Upper lobe of left lung (tissue), 6 donors: ENCODE measurements around the gene EAF2. TPM values are rescaled to one million over a fixed set of nuclear protein-coding genes. Genes with fewer than 3 reads are reported as not detected.

Experiments used
- ATAC-seq, 2 donors: fragments of 200-7000 bp; cut with Tn5 transposase; one replicate each; pipeline ENCODE4 v1.9.1; 2022; ENCODE audit warnings: mild to moderate bottlenecking in 2 of 2, moderate library complexity in 2 of 2; ENCODE audit not compliant: low FRiP score in 2 of 2
- DNase-seq, 2 donors: peaks; one replicate each; pipeline ENCODE4 v3.0.0-alpha.2; 2019 to 2020
- H3K27ac ChIP-seq, 4 donors: fragments of 200-600 bp; sonication (generic); one replicate each; pipeline ENCODE4 v1.5.1; 2016 to 2019
- H3K27me3 ChIP-seq, 4 donors: fragments of 200-600 bp; sonication (generic); one replicate each; pipeline ENCODE4 v1.5.1; 2017 to 2019
- H3K36me3 ChIP-seq, 4 donors: fragments of 200-600 bp; sonication (generic); one replicate each; pipeline ENCODE4 v1.5.1; 2016 to 2019
- H3K4me1 ChIP-seq, 4 donors: fragments of 200-600 bp; sonication (generic); one replicate each; pipeline ENCODE4 v1.5.1; 2018 to 2019
- H3K4me3 ChIP-seq, 4 donors: fragments of 200-600 bp; sonication (generic); one replicate each; pipeline ENCODE4 v1.5.1; 2017 to 2019; ENCODE audit warnings: mild to moderate bottlenecking in 2 of 4, moderate library complexity in 1 of 4
- H3K9me3 ChIP-seq, 4 donors: fragments of 200-600 bp; sonication (generic); one replicate each; pipeline ENCODE4 v1.5.1; 2018 to 2019
- EP300 ChIP-seq, 4 donors: sonication (generic); formaldehyde crosslinking; IDR thresholded peaks; one replicate each; pipeline ENCODE4 v1.5.1; 2017; ENCODE audit warnings: antibody characterized with exemption in 4 of 4, control low read depth in 2 of 4
- POLR2A ChIP-seq, 4 donors: fragments of 450-650 bp; IDR thresholded peaks; one replicate each; pipeline ENCODE4 v1.5.1; 2016 to 2017; ENCODE audit warnings: antibody characterized with exemption in 4 of 4, mild to moderate bottlenecking in 2 of 4
- POLR2AphosphoS5 ChIP-seq, 2 donors: sonication (generic); formaldehyde crosslinking; IDR thresholded peaks; one replicate each; pipeline ENCODE4 v1.5.1; 2017; ENCODE audit warnings: antibody characterized with exemption in 2 of 2
- WGBS, 2 donors: methylation state at CpG; one replicate each; pipeline ENCODE4 v1.1.5; 2017 to 2018; 5-methylcytosine and 5-hydroxymethylcytosine counted together
- total RNA-seq, 6 donors: library from RNA; depleted of rRNA in 4 of 6; stranded (reverse); fragments of >200 nt in 4 of 6; gene quantifications; one replicate each; pipeline versions ENCODE4 v1.1.0 to v1.2.1, GENCODE V29; 2016 to 2021
- TF ChIP-seq, protein P1 (sequence below), 6 experiments: fragments of 450-650 bp in 4 of 6; fragments of 200-600 bp in 2 of 6; sonication (generic) in 2 of 6; IDR thresholded peaks; one replicate each; pipeline ENCODE4 v1.5.1; 2016 to 2019; ENCODE audit warnings: antibody characterized with exemption in 6 of 6
- donor health status: DM: no; HTN: no; CAD: no; lungs with moderate emphysema.
- donor health status: DM: no; HTN: yes; CAD: no; lungs with severe emphysema.

The EAF2 gene
- total RNA-seq, 6 donors from 2014 or later: 3.1 to 12.8 (median 7.4) TPM

DNA sequence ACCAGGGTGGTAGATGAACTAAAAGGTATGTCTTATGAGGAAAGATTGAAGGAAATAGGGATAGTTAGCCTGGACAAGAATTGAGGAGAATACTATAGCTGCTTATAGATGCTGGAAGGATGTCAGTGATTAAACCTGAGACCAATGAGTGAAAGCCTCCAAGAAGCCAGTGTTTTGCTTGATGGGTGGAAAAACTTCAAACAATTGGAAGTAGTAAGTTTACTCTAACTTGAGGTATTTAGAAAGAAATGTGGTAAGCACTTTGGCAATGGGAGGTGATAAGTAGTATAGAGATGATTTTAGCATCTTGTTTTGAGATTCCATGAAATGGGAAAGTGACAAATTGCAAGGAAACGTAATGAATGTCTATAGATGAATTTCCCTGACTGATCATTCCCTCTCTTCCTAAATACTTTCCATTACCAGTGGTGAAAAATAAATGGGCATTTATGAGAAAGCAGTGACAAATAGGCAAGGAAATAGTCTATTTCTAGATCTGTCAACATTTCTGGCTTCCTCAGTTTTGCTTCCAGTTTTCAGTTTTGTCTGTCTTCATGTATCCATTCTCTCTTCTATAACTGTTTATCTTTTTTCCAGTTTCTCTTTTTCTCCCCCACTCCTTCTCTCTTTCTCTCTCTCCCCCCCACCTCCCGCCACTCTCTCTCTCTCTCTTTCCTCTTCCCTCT lies 78.4 kb downstream of the EAF2 start:
- TF ChIP-seq POLR2AphosphoS5 (IDR thresholded peaks at IDR 0.05): no peak
- no peak for TF ChIP-seq EP300 (IDR thresholded peaks at IDR 0.05)
- TF ChIP-seq POLR2A (IDR thresholded peaks at IDR 0.05): no peak
- TF ChIP-seq, protein P1, sequence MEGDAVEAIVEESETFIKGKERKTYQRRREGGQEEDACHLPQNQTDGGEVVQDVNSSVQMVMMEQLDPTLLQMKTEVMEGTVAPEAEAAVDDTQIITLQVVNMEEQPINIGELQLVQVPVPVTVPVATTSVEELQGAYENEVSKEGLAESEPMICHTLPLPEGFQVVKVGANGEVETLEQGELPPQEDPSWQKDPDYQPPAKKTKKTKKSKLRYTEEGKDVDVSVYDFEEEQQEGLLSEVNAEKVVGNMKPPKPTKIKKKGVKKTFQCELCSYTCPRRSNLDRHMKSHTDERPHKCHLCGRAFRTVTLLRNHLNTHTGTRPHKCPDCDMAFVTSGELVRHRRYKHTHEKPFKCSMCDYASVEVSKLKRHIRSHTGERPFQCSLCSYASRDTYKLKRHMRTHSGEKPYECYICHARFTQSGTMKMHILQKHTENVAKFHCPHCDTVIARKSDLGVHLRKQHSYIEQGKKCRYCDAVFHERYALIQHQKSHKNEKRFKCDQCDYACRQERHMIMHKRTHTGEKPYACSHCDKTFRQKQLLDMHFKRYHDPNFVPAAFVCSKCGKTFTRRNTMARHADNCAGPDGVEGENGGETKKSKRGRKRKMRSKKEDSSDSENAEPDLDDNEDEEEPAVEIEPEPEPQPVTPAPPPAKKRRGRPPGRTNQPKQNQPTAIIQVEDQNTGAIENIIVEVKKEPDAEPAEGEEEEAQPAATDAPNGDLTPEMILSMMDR (IDR thresholded peaks at IDR 0.05): no peak
- H3K27ac ChIP-seq: peak overlapping the region in 1 of 4 donors; percentile 49
- H3K27me3 ChIP-seq: no peaks in the 10 kb centered on the region
- H3K9me3 ChIP-seq: no peaks in the 10 kb centered on the region
- WGBS, 2 donors: 68 to 86% methylated on average over 2 of the region's 2 CpGs
- peaks cover 0 to 35% (median under 1%) of the 10 kb centered on the region in 4 donors for H3K36me3 ChIP-seq
- no peak for DNase-seq
- no peak for ATAC-seq
- H3K4me3 ChIP-seq: no peak overlapping the region
- no peaks in the 10 kb centered on the region for H3K4me1 ChIP-seq

DNA sequence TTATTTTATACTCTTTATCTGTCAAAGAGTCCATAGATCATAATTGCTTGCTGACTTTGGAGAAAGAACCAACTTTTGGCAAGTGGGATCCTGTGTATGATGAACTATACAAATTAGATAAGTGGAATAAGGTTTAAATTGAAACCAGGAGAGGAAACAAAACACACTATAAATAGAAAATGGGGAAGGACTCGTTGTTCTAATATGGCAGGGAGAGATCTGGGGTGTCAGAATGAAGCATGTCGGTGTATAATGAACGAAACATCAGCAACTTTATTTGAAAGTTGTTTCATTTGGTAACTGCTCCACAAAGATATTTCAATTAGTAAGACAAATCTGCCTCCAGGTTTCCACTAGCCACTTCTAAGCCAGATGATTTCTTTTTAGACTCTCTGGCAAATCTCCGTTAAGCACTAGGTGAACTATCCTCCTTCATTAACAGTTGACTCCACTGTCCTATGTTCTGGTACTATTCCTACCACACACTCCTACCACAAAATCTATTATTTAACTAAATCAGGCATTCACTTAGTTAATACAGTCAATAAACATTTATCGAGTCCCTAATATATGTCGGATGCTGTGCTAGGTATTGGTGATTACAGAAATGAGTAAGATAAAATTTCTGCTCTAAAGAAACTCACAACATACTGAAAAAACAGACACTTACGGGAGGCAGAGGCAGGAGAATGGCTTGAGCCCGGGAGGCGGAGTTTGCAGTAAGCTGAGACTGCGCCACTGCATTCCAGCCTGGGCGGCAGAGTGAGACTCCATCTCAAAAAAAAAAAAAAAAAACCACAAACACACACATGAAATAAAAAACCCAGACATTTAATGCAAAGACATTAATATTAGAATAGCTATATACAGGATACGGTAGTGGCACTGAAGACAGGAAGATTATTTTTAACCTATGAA lies 79.3 kb downstream of the EAF2 start:
- Histone ChIP-seq H3K4me3 (no peak overlapping the region), H3K27ac (peak overlapping the region in 1 of 4 donors; percentile 49)
- no peak for DNase-seq

GRCh38 chr3:121916189-121916588 lies 81.2 kb downstream of the EAF2 start:
- peaks cover 0 to 33% (median 0%) of the 10 kb centered on the region in 4 donors for H3K36me3 ChIP-seq
- no peak overlapping the region for H3K27ac ChIP-seq
- no peaks in the 10 kb centered on the region for H3K4me1 ChIP-seq
- no peak overlapping the region for H3K4me3 ChIP-seq
- no peaks in the 10 kb centered on the region for H3K27me3 ChIP-seq
- ATAC-seq (no peak), DNase-seq (no peak)
- no peaks in the 10 kb centered on the region for H3K9me3 ChIP-seq
- TF ChIP-seq POLR2AphosphoS5 (IDR thresholded peaks at IDR 0.05) (no peak), POLR2A (IDR thresholded peaks at IDR 0.05) (no peak), EP300 (IDR thresholded peaks at IDR 0.05) (no peak)
- TF ChIP-seq, protein P1 (IDR thresholded peaks at IDR 0.05): no peak

More for the DNA sequence above, 79.3 kb downstream of the EAF2 start:
- Histone ChIP-seq H3K9me3 (no peaks in the 10 kb centered on the region), H3K27me3 (no peaks in the 10 kb centered on the region), H3K4me1 (no peaks in the 10 kb centered on the region), H3K36me3 (peaks cover 0 to 33% (median 0%) of the 10 kb centered on the region in 4 donors)
- peak in 1 of 2 donors; percentile 41 for ATAC-seq
- TF ChIP-seq, protein P1 (IDR thresholded peaks at IDR 0.05): no peak
- TF ChIP-seq EP300 (IDR thresholded peaks at IDR 0.05): no peak
- TF ChIP-seq POLR2A (IDR thresholded peaks at IDR 0.05): no peak
- no peak for TF ChIP-seq POLR2AphosphoS5 (IDR thresholded peaks at IDR 0.05)
- 80 to 83% methylated on average over 12 of the region's 12 CpGs for WGBS, 2 donors

DNA sequence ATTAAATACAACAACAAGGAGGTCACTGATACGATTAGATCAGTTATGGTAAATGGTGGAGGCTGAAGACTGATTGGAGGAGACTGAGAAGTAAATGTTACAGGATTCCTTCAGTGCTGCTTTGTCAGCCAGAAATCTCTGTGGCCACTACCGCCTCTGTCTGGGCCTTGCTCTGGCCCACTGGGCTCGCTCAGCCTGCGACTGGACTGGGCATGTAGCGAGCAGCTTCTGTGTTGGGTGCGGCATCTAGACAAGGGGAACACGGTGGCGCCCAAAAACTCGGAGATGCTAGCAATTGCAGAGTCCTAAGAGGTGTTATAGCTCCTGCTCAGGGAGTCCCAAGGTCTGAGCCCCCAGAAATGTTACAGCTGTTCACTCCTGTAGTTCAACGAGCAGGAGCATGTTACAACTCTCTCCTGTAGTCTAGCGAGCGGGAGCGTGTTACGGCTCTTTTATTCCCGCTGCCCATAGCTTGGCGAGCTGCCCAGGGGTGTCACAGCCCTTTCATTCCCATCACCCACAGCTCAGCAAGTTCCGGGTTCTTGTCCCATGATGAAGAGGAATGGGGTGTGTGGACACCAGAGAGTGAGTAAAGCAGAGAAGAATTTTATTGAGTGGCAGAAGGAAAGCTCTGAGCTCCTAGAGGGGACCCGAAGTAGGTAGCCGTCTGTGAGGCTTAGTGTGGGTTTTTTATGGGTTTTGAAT lies 83.9 kb downstream of the EAF2 start:
- TF ChIP-seq EP300 (IDR thresholded peaks at IDR 0.05) (no peak), POLR2AphosphoS5 (IDR thresholded peaks at IDR 0.05) (no peak), POLR2A (IDR thresholded peaks at IDR 0.05) (no peak)
- DNase-seq: peak in 1 of 2 donors; percentile 43
- Histone ChIP-seq H3K4me1 (no peaks in the 10 kb centered on the region), H3K9me3 (no peaks in the 10 kb centered on the region), H3K36me3 (peaks cover 0 to 34% (median 0%) of the 10 kb centered on the region in 4 donors), H3K4me3 (no peak overlapping the region), H3K27ac (no peak overlapping the region), H3K27me3 (no peaks in the 10 kb centered on the region)
- 82 to 87% methylated on average over 19 of the region's 19 CpGs for WGBS, 2 donors
- ATAC-seq: no peak

- WGBS, 2 donors: 71 to 74% methylated on average over 3 of the region's 3 CpGs
- no peaks in the 10 kb centered on the region for H3K4me1 ChIP-seq
- peaks cover 0 to 28% (median 1%) of the 10 kb centered on the region in 4 donors for H3K36me3 ChIP-seq
- DNase-seq (no peak), ATAC-seq (no peak)
- no peaks in the 10 kb centered on the region for H3K9me3 ChIP-seq
- TF ChIP-seq EP300 (IDR thresholded peaks at IDR 0.05) (no peak), POLR2A (IDR thresholded peaks at IDR 0.05) (no peak), POLR2AphosphoS5 (IDR thresholded peaks at IDR 0.05) (no peak)
- TF ChIP-seq, protein P1 (IDR thresholded peaks at IDR 0.05): no peak
- no peak overlapping the region for H3K27ac ChIP-seq
- no peaks in the 10 kb centered on the region for H3K27me3 ChIP-seq
- no peak overlapping the region for H3K4me3 ChIP-seq
Observed at GRCh38 chr3:121924734-121925133, 89.7 kb downstream of the EAF2 start.
